A204.1 (cell line): Measurements from ENCODE around the gene TATDN3.
A peak's percentile ranks its signal among the peaks of the same experiment; 100 is the strongest.
"Not testable (repeated sequence)": the region's sequence is repeated elsewhere in the genome, so short reads cannot be mapped to it uniquely, and the experiment has no call there.

Source experiments
- FAIRE-seq: peaks from 2 replicates; lab custom pipeline; 2012; peaks lifted over from hg19 to GRCh38; lab: Jason Lieb, UNC

Gene TATDN3

DNA sequence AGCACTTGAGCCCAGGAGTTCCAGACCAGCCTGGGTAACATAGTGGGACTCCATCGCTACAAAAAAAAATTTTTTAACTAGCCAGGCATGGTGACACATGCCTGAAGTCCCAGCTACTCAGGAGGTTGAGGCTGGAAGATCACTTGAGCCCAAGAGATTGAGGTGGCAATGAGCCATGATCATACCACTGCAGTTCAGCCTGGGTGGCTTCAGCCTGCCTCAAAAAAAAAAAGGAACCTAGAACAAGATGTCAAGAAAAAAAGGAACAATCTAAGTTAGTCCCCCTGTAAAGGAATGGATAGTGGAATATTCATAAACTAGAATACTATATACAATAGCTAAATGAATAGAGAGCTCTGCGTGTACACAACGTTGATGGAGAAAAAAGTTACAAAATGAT, 14.5 kb upstream of the TATDN3 start:
- FAIRE-seq: no peak

DNA sequence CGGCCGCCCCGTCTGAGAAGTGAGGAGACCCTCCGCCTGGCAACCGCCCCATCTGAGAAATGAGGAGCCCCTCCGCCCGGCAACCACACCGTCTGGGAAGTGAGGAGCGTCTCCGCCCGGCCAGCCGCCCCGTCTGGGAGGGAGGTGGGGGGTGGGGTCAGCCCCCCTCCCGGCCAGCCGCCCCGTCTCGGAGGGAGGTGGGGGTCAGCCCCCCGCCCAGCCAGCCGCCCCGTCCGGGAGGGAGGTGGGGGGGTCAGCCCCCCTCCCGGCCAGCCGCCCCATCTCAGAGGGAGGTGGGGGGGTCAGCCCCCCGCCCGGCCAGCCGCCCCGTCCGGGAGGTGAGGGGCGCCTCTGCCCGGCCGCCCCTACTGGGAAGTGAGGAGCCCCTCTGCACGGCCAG, 12.6 kb upstream of the TATDN3 start:
- not testable (repeated sequence) for FAIRE-seq

DNA sequence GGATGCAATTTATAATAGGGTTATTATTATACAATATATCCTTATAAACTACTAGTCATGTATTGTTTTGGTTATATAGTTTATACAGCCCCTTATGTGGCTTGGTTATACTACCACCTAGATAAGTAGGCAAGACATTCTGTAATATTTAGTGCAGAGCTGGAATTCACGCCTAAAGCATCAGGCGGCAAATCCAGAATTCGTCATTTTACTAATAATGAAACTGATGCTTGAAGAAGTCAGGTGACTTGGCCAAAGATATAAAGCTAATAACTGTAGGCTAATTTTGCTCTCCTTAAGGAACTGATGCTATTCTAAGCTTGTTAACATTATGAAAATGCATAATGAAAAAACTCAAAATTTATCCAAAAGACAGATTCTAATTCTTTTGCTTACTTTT, 10.9 kb upstream of the TATDN3 start:
- no peak for FAIRE-seq

DNA sequence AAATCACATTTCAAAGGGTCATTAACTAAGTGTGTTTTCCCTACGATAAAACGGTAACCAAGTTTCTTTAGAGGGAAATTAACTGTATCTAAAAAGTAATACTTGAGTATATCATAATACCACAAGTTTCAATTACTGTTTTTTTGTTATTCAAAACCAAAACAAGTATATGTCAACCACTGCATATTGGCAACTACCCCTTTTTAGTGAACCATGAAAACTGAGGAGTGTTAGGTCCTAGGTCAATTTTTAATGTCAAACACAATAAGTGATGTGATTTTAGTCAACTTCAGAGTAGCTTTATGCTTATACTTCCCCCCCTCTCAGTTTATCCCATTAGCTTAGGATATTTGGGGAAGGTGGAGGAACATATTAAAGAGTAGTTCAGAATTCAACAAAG, 10.5 kb upstream of the TATDN3 start:
- FAIRE-seq: no peak

DNA sequence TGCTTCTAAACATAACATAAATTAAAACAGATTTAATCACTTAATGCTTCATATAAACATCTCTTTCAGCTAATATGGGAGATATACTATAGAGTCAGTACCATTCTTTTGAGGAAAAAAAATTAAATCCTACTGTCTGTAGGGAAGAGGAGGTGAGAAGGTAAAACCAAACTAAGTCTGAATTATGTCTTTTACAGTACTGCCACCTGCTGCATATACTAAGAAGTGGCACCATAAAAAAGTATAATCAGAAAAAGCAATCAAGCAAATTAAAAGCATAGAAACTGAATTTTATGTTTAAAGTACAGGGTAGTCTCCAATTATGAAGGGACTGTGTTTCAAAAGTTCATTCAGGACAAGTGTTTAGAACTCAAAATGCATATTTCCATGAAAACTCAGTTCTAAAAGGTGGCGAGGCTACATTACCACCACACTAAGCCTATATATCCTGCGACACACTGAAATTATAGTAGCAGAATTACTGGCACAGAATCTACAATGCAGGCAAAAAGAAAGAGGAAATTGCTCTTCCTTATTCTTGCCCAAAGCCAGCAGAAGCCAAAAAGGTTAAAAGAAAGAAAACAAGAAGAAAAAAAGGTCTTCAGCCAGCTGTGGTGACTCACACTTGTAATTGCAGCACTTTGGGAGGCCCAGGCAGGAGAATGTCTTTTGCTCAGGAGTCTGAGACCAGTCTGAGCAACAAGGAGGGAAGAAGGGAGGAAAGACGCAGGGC, 9.1 kb upstream of the TATDN3 start:
- FAIRE-seq: peak; percentile 89

GRCh38 chr1:212783976-212784375, 7.7 kb upstream of the TATDN3 start:
- FAIRE-seq: no peak

GRCh38 chr1:212785871-212786270, 5.8 kb upstream of the TATDN3 start:
- no peak for FAIRE-seq

DNA sequence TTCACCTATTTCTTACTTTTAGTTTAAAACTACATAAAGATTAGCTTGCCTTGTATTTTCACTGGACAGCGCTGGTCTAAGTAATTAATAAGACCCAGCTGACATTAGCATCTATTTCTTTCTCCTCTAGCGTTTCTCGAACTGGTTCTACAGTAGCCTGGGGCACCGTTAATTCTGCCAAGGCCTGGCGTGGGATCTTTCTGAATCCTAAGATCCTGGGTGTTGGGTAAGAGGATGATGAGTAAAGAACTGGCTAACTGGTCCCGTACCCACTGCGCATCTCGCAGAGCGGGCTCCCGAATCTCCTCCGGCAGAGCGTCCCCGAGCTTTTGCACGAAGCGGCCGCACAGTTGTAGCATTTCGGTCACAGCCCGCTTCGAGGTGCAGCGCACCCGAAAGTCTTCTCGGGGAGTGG, 426 bp upstream of the TATDN3 start:
- no peak for FAIRE-seq

GRCh38 chr1:212792396-212792908, 758 bp downstream of the TATDN3 start:
- FAIRE-seq: no peak

DNA sequence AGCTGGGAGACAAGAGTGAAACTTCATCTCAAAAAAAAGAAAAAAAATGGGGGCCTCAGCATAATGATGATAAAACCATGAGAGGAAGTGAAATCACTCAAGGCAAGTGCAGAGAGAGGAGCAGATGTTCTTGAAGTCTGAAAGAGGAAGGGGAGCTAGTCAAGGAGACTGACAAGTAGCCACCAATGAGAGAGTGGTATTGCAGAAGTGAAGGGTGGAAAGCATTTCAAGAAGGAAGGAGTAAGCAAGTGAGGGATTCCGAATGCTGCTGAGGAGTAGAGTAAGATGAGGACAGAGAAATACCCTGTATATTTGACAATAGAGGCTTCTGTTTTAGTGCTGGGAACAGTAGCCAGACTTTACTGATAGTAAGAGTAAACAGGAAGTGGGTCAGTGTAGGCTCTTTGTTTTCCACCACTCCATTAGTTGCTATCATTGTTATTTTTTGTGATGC, 2.9 kb downstream of the TATDN3 start:
- FAIRE-seq: no peak

GRCh38 chr1:212797681-212798080, 6.0 kb downstream of the TATDN3 start:
- FAIRE-seq: no peak

- FAIRE-seq: no peak
Measured at GRCh38 chr1:212805767-212806166, 14.1 kb downstream of the TATDN3 start.

DNA sequence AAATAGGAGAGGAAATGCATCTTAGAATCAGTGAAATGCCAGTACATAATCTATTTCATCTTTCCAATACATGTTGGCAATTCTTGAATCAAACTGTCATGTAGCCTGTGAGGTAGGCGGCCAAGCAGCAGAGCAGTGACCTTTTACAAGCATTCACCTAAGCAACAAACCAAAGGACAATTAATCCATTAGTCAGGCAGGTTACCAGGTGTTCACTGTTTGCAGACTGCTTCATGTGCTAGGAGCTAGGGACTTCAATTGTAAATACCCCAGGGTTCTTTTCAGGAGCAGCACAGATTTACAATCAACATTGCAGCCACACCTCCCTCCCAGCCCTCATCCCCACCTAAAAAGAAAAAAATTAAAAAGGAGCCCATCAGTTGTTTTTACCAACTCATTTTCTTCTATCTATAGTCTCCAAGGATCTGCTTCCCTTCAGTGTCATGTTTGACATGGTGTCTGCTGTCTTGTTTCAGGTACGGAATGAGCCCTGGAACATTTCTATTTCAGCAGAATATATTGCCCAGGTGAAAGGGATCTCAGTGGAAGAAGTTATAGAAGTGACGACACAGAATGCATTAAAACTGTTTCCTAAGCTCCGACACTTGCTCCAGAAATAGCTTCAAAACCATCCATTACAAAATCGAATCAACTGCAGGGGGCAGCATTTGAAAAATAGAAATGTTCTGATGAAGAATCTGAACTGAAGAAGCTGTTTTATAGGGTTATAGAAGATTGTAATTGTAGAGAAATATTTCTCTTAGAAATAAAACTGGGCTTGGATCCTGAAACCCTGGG, 23.0 kb downstream of the TATDN3 start:
- FAIRE-seq: peak; percentile 84

GRCh38 chr1:212816567-212817278, 25.0 kb downstream of the TATDN3 start:
- no peak for FAIRE-seq

DNA sequence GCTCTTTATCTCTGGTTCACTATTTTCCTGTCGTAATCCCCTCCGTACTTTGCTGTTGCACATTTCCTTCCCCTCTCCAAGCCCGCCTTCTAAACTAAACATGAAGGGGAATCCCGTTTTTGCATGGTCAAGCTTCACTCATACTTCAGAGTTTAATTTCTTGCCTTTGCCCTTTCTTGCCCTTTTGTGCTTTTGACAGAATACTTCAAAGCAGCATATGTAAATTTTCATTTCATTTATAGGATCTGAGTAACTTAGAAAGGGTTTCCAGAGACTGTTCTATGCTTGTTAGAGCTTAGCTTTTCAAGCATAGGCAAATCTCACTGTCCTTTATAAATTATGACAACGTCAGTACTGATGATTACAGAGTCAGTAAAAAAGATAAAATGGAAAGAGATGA, 28.0 kb downstream of the TATDN3 start:
- FAIRE-seq: no peak

DNA sequence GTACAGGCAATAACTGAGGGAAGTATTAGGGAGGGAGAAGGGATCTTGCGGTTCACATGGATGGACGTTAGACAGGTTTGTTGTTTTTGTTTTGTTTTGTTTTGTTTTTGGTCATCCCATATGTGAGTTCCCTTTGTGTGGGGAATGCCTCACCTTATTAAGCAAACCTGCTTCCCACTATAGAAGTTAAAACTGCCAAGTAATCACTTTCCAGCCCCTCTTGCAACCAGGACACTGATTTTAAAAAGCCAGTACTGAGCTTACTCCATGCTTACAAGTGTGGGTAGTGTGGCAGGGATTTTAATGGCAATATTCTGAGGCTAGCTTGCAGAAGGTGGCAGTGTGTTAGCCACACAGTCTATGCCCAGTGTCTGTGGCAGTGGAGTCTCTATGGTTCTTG, 29.3 kb downstream of the TATDN3 start:
- no peak for FAIRE-seq

- FAIRE-seq: no peak
Measured at GRCh38 chr1:212822956-212823355, 31.3 kb downstream of the TATDN3 start.

DNA sequence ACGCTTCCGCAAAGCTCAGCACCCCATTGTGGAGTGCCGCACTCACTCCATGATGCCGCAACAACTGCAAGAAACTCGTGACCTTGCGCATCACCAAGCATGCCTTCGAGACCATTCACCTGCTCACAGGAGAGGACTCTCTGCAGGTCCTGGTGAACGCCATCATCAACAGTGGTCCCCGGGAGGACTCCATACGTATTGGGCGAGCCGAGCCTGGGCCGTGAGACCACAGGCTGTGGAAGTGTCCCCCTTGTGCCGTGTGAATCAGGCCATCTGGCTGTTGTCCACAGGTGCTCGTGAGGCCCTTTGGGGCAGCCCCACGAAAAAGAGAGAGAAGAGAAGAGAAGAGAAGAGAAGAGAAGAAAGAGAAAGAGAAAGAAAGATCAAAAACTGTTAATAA, 32.5 kb downstream of the TATDN3 start:
- FAIRE-seq: no peak

GRCh38 chr1:212825798-212826452, 34.2 kb downstream of the TATDN3 start:
- no peak for FAIRE-seq

DNA sequence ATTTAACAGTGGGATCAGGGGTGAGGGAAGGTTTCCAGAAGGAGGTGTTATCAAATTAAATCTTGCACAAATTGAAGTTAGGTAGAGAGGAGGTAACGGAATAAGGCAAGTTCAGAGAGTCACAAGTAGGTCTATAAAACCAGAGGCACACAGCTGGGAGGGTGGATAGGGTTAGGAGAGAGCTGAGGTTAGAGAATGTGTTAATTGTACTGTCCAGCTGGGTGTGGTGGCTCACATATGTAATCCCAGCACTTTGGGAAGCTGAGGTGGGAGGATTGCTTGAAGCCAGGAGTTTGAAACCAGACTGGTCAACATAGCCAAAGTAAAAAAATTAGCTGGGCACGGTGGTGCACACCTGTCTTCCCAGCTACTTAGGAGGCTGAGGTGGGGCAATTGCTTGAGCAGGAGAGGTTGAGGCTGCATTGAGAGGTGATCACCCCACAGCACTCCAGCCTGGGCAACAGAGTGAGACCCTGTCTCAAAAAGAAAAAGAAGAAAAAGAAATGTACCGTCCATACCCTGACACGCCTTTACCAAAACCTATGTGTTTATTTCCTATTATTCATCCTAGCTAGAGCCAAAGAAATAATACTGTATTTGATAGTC, 35.6 kb downstream of the TATDN3 start:
- FAIRE-seq: no peak

DNA sequence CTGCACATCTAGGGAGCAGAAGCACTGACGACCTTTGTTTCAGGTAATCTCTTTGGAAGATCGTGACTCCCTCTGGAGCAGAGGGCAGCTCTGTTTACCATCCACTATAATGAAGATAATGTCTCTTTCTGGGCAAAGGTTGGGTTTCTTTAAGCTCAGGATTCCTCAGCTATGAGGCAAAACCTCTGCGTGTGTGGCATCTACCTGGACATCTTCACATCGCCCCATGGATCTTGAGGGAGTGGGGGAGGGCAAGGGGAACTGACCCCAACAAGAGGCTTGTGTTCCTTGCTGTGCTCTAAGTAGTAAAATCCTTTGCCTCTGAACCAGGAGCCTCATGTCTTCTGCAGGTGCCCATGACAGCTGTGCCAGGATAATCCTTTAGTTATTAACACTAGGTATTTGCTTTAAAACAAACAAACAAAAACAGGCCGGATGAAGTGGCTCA, 36.2 kb downstream of the TATDN3 start:
- no peak for FAIRE-seq

DNA sequence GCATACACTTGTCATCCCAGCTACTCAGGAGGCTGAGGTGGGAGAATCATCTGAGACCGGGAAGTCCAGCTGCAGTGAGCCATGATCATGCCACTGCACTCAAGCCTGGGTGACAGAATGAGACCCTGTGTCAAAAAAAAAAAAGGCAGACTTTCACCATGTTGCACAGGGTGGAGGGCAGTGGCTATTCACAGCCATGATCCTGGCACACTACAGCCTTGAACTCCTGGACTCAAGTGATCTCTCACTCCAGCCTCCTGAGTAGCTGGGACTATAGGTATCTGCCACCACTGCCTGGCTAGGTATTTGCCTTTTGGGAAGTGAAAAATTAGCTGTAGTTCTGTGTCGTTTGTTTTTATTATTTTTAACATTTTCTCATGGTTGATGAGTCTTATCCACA, 36.7 kb downstream of the TATDN3 start:
- FAIRE-seq: no peak
